HG02973 (cell line): Measurements from ENCODE around the gene MAPKAPK2.
A peak's percentile ranks its signal among the peaks of the same experiment; 100 is the strongest.
"Not testable (repeated sequence)": the region's sequence is repeated elsewhere in the genome, so short reads cannot be mapped to it uniquely, and the experiment has no call there.

Source experiments
- ATAC-seq: cut with Tn5 transposase; IDR thresholded peaks from one replicate; pipeline ENCODE4 v1.9.1; 2021; ENCODE audit warnings: moderate library complexity; ENCODE audit not compliant: unreplicated experiment

Gene MAPKAPK2

DNA sequence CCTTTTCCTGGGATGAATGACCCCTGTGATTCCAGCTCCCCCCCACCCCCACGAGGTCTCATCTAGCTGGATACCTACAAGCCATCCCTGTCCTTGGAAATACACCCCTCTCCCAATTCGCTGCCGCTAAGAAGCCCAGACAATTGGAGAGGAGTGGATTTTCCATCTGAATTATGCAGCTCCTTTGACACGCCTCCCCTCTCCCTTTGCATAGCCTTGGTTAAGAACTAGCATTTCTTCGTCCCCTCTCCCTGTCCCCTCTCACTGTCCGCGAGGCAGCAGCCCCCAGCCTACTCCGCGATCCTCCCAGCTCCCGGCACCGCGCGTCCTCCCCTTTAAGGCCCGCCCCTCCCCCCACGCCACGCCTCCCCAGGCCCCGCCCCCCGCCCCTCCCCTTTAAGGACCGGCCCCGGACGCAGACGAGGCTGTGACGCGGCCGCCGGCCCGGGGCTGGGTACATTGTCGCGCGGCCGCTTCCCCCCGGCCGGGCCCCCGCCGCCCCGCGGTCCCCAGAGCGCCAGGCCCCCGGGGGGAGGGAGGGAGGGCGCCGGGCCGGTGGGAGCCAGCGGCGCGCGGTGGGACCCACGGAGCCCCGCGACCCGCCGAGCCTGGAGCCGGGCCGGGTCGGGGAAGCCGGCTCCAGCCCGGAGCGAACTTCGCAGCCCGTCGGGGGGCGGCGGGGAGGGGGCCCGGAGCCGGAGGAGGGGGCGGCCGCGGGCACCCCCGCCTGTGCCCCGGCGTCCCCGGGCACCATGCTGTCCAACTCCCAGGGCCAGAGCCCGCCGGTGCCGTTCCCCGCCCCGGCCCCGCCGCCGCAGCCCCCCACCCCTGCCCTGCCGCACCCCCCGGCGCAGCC lies at the start of gene MAPKAPK2:
TSS of gene MAPKAPK2 (plus strand) at position 428 of the 856 bp plus-strand sequence. CDS start at position 753, 325 bp downstream.
- ATAC-seq = peak; percentile 40

DNA sequence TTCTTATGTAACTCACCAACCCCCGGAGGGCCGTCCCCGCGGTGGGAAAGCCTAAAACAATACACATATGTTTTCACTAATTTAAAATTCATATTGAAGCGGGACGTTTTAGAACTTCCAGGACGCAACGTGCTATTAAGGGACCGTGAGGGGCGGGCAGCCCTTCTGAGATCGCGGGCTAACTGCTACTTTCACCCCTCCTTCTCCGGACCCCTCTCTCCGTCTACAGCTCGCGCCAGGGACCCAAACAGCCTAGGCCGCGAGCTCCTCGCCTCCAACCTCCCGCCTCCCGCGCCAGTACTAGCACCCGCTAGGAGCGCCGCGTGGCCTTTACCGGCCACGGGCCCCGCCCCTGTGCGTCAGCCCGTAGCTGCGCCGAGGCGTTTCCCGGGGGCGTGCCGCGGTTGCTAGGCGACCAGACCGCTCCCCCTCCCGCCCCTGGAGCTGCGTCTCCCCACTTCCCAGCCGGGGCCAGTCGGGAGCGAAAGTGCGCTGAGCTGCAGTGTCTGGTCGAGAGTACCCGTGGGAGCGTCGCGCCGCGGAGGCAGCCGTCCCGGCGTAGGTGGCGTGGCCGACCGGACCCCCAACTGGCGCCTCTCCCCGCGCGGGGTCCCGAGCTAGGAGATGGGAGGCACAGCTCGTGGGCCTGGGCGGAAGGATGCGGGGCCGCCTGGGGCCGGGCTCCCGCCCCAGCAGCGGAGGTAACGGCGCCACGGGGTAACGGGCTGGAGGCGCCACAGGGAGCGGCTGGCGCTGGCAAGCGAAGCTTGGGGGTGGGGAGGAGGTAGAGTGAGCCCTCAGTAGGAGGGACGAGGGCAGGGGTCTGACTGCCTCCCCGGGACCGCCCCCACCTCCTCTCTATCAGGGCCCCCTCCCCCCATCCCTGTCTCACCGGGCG lies 49.4 kb upstream of the MAPKAPK2 start, which contains the start of gene DYRK3:
TSS of gene DYRK3 (plus strand) at position 457 of the 898 bp plus-strand sequence. CDS start at position 625, 168 bp downstream.
- peak; percentile 90 for ATAC-seq

DNA sequence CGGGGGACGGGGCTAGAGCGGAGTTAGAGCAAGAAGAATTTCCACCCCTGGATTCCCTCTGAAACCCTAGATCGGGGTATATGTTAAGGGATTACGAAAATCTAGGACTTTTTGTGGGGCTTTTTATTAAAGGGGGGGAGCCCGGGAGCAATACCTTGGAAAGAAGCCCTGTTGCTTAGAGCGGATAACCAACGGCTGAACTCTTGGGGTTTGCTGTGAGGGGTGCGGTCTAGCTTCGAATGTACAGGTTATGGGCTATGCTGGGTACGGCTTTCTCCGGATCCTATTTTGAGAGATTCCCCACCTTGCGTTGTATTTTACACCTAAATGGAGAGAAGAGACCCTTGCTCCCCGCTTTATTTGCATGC lies 48.7 kb upstream of the MAPKAPK2 start:
- no peak for ATAC-seq

DNA sequence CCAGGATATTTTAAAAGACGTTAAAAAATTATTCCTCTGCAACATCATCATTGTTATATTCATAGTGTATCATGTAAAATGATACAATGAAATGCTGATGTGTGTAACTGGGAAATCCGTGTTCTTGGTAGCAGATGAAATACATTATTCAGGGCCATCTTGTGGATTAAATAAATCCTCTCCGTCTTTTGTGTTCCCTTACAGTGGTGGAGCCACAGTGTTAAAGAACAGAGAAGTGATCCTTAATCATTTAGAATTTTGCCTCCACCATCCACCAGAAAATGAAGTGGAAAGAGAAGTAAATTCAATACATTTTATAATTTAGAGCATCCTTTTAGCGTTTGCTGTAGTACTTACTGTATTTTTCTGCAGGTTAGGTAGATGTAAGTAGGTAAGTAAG lies 48.0 kb upstream of the MAPKAPK2 start:
- no peak for ATAC-seq

DNA sequence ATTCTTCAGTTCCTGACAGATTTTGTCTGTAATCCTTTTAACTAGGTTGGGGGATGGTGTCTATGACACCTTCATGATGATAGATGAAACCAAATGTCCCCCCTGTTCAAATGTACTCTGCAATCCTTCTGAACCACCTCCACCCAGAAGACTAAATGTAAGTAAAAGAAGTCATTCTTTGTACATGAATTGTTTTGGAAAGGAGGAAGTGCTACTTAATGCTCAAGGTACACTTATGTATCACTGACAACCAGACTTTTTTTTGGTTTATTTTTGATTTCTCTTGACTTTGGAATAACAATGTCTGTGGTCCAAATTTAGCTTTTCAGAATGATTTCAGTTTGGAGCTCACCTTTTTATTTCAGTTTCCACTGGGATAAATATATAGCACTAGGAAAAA lies 47.1 kb upstream of the MAPKAPK2 start:
- no peak for ATAC-seq

DNA sequence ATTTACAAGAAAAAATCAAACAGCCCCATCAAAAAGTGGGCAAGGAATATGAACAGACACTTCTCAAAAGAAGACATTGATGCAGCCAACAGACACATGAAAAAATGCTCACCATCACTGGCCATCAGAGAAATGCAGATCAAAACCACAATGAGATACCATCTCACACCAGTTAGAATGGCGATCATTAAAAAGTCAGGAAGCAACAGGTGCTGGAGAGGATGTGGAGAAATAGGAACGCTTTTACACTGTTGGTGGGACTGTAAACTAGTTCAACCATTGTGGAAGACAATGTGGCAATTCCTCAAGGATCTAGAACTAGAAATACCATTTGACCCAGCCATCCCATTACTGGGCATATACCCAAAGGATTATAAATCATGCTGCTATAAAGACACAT lies 42.6 kb upstream of the MAPKAPK2 start:
- ATAC-seq = not testable (repeated sequence)

DNA sequence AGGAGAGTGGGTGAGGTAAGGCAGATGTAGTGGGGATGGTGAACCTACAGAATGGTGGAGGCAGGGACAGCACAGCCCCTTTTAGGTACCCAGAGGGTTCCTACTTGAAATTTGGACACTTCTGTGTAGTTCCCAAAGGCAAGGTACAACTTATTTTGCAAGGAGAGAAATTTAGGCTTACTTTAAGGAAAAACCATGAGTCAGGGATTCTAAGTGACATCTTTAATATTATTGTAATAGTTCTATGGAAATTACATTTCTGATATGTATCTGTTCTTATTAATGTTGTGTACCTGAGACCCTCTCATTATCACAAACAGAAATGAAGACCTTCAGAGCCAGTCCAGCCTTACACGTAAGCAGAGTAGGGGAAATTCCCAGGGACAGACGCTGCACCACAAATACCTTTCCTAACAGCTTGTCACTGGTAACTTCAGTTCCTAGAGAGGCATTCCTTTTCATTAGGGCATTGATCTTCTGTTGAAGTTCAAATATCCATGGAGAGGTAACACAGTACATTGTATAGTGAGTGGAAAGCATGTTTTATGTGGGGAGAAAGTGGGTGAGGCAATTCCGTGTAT lies 41.5 kb upstream of the MAPKAPK2 start:
- ATAC-seq = no peak

DNA sequence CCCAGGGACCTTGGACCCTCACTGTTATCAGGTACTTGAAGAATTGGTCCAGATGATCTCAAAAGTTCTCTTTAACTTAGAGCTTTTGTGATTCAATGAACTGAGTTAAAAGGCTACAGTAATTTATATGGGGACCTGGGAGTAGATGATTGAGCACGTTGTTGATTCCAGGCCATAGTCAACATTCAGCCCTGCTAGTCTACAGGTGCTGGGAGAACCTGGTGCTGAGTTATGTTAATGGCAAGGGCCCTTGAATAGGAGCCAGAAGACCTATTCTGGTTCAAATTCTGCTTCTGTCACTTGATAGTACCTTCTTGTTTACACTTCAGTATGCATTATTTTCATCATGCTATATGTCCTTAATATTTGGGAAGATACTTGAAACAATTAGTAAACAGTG lies 38.2 kb upstream of the MAPKAPK2 start:
- no peak for ATAC-seq

DNA sequence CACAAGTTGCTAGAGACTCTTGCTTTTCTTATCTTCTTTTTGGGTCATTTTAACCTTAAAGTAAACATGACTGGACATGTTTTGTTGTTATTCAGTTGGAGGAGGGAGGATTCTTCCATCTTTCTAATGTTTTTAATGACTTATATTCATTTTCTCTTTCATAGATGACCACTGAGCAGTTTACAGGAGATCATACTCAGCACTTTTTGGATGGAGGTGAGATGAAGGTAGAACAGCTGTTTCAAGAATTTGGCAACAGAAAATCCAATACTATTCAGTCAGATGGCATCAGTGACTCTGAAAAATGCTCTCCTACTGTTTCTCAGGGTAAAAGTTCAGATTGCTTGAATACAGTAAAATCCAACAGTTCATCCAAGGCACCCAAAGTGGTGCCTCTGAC lies 37.5 kb upstream of the MAPKAPK2 start:
- no peak for ATAC-seq

DNA sequence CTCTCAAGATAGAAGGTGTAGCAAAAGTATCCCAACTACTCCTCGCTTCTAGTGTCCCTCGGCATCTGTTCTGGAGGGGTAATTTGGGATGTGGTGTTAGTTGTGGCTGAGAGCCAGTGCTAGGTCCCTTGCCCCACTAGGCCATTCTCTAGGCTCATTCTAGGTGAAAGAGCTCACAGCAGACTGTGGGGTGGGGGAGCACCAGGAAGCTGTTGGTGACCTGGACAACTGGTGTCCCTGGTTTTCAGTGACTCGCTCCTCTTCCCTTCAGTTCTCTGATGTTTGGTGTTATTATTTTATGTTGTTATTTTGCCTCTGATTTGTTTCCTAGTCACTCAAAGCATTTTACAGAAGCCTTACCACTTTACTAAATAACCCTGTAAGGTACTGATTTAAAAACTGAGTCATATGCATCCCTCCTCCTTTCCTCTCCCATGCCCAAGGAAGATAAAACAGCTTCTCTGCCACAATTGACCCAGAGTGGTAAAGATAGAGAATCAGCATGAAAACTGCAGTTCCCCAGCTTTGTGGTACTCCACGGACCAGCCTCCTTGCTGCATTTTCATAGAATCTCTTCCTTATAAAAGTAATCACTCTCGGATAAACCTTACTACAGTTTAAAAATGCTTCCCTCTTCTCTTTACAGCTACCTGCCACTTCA lies 35.3 kb upstream of the MAPKAPK2 start:
- ATAC-seq = no peak

DNA sequence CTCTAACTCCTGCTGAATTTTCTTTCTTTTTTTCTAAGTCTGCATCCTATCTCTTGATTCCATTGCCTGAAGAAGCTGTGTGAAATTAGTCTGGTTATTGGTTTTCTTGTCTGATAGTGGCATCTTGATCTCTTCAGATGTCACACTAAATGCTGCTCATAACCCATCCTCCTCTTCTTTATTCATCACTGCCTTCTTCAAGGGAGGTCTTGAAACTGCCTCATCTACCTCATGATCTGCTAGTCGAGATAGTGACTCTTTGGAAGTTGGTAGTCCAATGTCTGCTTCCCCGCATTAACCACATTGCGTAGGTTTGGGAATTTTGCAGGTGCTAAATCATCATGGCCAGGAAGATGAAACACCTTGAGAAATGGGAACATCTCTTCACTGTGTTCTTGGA lies 33.7 kb upstream of the MAPKAPK2 start:
- ATAC-seq = no peak

DNA sequence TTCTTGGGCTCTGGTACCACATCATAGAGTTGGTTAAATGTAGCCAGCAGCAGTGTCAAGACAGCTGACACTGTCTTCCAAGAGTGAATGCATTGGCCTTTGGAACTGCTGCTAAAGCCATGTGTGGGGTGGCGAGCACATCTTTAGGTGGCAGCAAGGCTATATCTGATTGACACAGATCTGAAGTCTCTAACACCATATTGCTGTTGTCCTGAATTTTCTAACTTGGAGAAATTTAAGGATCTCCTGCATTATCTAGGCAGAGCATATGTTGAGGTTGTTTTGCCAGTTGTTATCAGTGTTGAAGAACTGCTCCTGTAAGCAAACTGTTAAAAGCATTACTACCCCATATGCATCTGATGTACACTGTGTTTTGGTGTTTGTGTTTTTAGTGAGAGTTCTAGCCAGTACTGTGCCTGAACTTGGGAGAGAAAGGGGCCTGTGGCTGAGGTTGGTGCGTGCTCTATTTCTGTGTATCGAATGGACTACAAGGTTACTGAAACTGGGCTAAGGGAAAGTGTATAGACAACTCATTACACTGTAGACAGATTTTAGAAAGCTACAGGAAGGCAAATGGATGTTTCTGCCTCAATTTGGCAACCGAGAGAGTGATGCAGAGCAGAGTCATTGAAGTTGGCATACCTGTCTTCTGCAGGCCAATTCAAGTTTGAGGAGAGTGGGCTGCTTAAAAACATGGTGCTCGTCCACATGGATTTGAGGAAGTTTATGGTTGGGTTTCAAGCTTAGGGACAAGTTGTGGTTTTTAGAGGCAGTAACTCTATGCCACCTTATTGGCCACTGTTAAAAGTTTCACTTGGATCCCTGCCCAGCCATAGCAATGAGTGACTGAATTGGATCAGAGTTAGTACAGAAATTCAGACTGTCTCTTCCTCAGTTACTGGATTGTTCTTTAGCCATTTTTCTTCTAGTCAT lies 32.5 kb upstream of the MAPKAPK2 start:
- ATAC-seq = no peak

DNA sequence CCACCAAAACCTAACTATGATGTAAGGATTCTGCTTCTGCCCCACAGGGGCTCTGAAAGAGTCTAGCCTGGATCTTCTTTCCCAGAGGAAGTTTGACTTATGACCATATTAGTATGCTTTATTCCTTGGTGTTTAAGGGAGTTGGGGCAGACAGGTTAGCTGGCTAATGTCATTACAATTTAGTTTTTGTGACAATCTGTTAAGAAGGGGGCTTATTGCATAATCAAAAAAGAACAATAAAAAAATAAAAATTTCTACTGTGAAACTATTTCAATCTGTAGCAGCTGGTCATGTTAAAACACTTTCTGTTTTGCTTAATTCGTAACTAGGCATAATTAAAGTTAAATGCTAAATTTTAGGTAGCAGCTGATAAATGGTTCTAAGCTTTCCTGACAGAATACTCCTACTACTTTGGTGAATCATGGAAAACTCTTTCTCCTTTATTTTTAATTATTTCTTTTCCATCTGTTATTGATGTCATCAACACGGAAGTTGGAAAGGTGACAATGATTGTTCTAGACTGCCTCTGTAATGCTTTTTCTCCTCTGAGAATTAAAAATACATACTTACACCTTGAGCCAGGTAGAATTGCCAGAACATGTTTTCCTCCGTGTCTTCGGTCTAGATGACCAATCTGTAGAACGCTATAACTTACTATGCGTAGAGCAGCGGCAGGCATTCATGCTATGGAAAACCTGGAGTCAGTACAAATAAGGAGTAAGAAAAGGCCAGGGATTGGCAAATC lies 30.8 kb upstream of the MAPKAPK2 start:
- ATAC-seq = no peak

DNA sequence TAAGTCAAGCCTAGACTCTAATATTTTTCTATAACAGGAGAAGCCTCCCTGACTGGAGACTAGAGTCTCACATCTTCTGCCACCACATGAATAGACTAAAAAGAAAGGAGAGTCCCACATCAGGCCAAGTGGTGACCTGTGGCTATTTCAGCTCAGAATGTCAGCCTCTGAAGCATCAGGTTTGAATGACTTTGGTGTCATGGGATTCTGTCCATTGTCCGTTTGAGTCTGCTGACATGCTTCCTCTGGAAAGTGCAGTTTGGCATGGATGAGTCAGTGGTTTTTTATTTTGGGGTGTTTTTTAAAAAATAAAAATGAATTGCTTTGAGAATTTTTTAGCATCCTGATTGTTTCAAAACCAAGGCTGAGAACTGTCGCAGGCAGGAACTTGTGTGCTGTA lies 29.9 kb upstream of the MAPKAPK2 start:
- no peak for ATAC-seq

DNA sequence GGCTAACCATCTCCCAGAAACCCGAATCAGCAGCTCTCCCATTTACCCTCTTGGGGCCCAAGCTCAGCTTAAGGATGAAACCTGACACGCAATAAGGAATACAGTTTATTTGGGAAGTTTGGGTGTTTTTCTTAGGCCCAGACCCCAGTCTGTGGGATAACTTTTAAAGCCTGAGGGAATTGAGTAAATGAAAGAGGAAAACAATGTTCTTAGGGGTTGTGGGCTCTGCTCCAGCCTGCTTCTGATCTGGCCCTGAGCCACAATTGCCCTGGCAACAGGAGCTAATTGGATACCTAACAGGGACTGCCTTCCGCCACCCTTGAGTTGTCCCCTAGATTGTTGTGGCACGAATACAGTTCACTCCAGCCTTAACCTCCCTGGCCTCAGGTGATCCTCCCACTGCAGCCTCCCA lies 29.2 kb upstream of the MAPKAPK2 start:
- ATAC-seq = no peak

DNA sequence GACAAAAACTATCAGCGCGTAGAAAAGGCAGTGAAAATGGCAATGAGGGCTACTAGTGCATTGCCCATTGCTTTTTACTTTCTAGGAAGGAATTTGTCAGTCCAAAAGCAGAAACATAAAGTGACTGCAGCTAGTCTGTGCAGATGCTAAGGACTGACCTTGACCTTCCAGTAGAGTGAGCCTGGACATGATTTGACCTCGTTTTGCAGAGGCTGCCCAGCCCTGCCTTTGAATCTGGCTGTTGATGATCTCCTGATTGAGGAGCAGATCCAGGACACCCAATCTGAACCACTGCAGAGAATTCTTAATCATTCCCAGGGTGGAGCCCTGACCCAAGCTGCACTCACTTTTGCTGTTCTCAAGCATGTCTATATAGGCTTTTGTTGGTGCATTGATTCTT lies 27.8 kb upstream of the MAPKAPK2 start:
- ATAC-seq = no peak

DNA sequence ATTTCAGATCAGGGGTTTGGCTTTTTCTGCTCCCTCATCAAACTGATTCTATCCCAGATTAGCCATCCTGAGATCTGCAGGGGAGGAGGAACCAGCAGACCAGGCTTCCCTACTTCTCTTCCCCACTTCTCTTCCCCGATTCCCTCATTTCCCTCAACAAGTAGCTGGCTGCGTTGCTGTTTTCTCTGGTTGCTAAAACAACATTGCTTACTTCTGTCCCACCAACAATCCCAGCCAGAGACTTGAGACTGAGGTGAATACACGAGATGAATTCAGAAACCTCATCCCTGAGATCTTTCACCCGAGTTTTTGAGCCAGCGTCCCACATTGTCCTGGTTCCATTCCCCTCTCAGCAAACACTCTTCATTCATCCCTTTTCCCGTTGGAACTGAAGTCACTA lies 27.0 kb upstream of the MAPKAPK2 start:
- no peak for ATAC-seq

DNA sequence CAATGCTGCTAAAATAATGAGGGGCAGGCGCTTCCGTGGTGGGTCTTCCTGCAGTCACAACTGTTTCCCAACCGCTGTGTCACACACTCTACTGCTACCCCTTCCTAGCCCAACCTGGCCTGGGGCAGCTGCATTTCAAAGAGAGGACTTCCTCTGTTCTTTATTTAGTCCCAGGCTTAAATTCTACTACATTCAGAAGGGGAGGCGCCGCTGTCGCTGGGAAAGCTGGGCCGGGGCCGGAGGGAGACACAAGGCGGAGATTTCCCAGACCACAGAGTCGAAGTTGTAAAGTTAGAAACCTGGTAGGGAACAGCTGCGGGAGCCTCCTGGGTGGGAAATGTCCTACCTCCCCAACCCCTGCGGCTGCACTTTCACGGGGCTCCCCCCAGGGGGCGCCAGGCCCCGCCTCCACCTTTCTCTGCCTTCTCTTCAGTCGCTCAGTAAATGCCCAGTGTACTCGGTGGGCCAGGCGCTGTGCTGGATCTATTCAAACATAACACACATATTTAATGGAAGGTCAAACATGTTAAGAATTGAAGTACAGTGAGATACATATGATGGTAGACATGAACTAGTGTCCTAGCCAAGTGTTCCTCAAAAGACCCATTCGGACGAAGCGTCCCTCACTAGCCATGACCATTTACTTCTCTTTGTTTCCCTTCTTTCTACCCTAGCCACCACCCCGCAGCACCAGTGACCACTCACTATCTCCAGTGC lies 26.3 kb upstream of the MAPKAPK2 start:
- ATAC-seq = no peak

DNA sequence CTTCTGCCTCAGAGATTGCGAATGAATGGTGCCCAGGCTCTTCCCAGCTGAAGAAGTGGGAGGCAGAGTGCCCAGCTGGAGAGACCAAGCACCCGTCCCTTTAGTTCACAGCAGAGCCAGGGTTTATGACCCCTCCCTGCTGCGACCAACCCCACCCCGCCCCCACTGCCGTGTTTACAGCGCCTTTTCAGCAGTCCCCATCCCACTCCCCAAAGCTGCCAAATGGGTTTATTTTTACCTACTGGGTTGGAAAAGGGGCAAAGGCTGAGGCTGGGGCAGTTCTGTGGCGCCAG lies 25.8 kb upstream of the MAPKAPK2 start:
- no peak for ATAC-seq
